Upper lobe of left lung (tissue), 6 donors: ENCODE results near the gene SPTBN1. TPM values are rescaled to one million over a fixed set of nuclear protein-coding genes. Genes with fewer than 3 reads are reported as not detected.

Experiments used
- ATAC-seq, 2 donors: fragments of 200-7000 bp; cut with Tn5 transposase; one replicate each; pipeline ENCODE4 v1.9.1; 2022; ENCODE audit warnings: mild to moderate bottlenecking in 2 of 2, moderate library complexity in 2 of 2; ENCODE audit not compliant: low FRiP score in 2 of 2
- DNase-seq, 2 donors: peaks; one replicate each; pipeline ENCODE4 v3.0.0-alpha.2; 2019 to 2020
- H3K27ac ChIP-seq, 4 donors: fragments of 200-600 bp; sonication (generic); one replicate each; pipeline ENCODE4 v1.5.1; 2016 to 2019
- H3K27me3 ChIP-seq, 4 donors: fragments of 200-600 bp; sonication (generic); one replicate each; pipeline ENCODE4 v1.5.1; 2017 to 2019
- H3K36me3 ChIP-seq, 4 donors: fragments of 200-600 bp; sonication (generic); one replicate each; pipeline ENCODE4 v1.5.1; 2016 to 2019
- H3K4me1 ChIP-seq, 4 donors: fragments of 200-600 bp; sonication (generic); one replicate each; pipeline ENCODE4 v1.5.1; 2018 to 2019
- H3K4me3 ChIP-seq, 4 donors: fragments of 200-600 bp; sonication (generic); one replicate each; pipeline ENCODE4 v1.5.1; 2017 to 2019; ENCODE audit warnings: mild to moderate bottlenecking in 2 of 4, moderate library complexity in 1 of 4
- H3K9me3 ChIP-seq, 4 donors: fragments of 200-600 bp; sonication (generic); one replicate each; pipeline ENCODE4 v1.5.1; 2018 to 2019
- CTCF ChIP-seq, 6 experiments: fragments of 450-650 bp in 4 of 6; fragments of 200-600 bp in 2 of 6; sonication (generic) in 2 of 6; IDR thresholded peaks; one replicate each; pipeline ENCODE4 v1.5.1; 2016 to 2019; ENCODE audit warnings: antibody characterized with exemption in 6 of 6
- EP300 ChIP-seq, 4 donors: sonication (generic); formaldehyde crosslinking; IDR thresholded peaks; one replicate each; pipeline ENCODE4 v1.5.1; 2017; ENCODE audit warnings: antibody characterized with exemption in 4 of 4, control low read depth in 2 of 4
- POLR2A ChIP-seq, 4 donors: fragments of 450-650 bp; IDR thresholded peaks; one replicate each; pipeline ENCODE4 v1.5.1; 2016 to 2017; ENCODE audit warnings: antibody characterized with exemption in 4 of 4, mild to moderate bottlenecking in 2 of 4
- POLR2AphosphoS5 ChIP-seq, 2 donors: sonication (generic); formaldehyde crosslinking; IDR thresholded peaks; one replicate each; pipeline ENCODE4 v1.5.1; 2017; ENCODE audit warnings: antibody characterized with exemption in 2 of 2
- WGBS, 2 donors: methylation state at CpG; one replicate each; pipeline ENCODE4 v1.1.5; 2017 to 2018; 5-methylcytosine and 5-hydroxymethylcytosine counted together
- total RNA-seq, 6 donors: library from RNA; depleted of rRNA in 4 of 6; stranded (reverse); fragments of >200 nt in 4 of 6; gene quantifications; one replicate each; pipeline versions ENCODE4 v1.1.0 to v1.2.1, GENCODE V29; 2016 to 2021
- donor health status: DM: no; HTN: no; CAD: no; lungs with moderate emphysema.
- donor health status: DM: no; HTN: yes; CAD: no; lungs with severe emphysema.

SPTBN1 gene
- total RNA-seq, 6 donors from 2014 or later, result 449 to 911 (median 654) TPM

GRCh38 chr2:54411801-54412354 is 44.2 kb upstream of the SPTBN1 start:
- H3K4me3 ChIP-seq, result no peak overlapping the region
- no peak for TF ChIP-seq CTCF (IDR thresholded peaks at IDR 0.05)
- no peak overlapping the region for H3K27ac ChIP-seq
- ATAC-seq (no peak), DNase-seq (no peak)
- H3K36me3 ChIP-seq, result no peaks in the 10 kb centered on the region
- no peaks in the 10 kb centered on the region for H3K27me3 ChIP-seq
- H3K4me1 ChIP-seq, result peaks cover 16 to 20% (median 17%) of the 10 kb centered on the region in 4 donors
- no peaks in the 10 kb centered on the region for H3K9me3 ChIP-seq
- WGBS, 2 donors, result 88 to 97% methylated on average over 5 of the region's 5 CpGs

- peak; percentile 64 to 88 for ATAC-seq
- peak in 1 of 2 donors; percentile 83 for DNase-seq
Observed at GRCh38 chr2:54416166-54416813, 39.8 kb upstream of the SPTBN1 start.

GRCh38 chr2:54416938-54417337 is 39.2 kb upstream of the SPTBN1 start:
- Histone ChIP-seq H3K27me3 (no peaks in the 10 kb centered on the region), H3K4me3 (no peak overlapping the region), H3K4me1 (peaks cover 31 to 49% (median 39%) of the 10 kb centered on the region in 4 donors), H3K27ac (peak overlapping the region; percentile 80 to 90 (median 82)), H3K9me3 (no peaks in the 10 kb centered on the region), H3K36me3 (no peaks in the 10 kb centered on the region)
- no peak for ATAC-seq
- no peak for DNase-seq
- TF ChIP-seq POLR2AphosphoS5 (IDR thresholded peaks at IDR 0.05), result no peak
- no peak for TF ChIP-seq POLR2A (IDR thresholded peaks at IDR 0.05)
- WGBS, 2 donors, result 63 to 70% methylated on average over 1 of the region's 1 CpG

More at GRCh38 chr2:54416166-54416813, 39.8 kb upstream of the SPTBN1 start:
- Histone ChIP-seq H3K4me1 (peaks cover 31 to 47% (median 38%) of the 10 kb centered on the region in 4 donors), H3K9me3 (no peaks in the 10 kb centered on the region), H3K4me3 (no peak overlapping the region), H3K27me3 (no peaks in the 10 kb centered on the region), H3K27ac (peak overlapping the region; percentile 80 to 90 (median 82)), H3K36me3 (no peaks in the 10 kb centered on the region)
- 34 to 35% methylated on average over 9 of the region's 9 CpGs for WGBS, 2 donors
- TF ChIP-seq EP300 (IDR thresholded peaks at IDR 0.05), result peak in 2 of 4 donors; percentile 50 to 88
- TF ChIP-seq POLR2A (IDR thresholded peaks at IDR 0.05), result peak in 1 of 4 donors; percentile 21
- TF ChIP-seq POLR2AphosphoS5 (IDR thresholded peaks at IDR 0.05), result peak; percentile 54 to 82
- TF ChIP-seq CTCF (IDR thresholded peaks at IDR 0.05), result no peak

GRCh38 chr2:54417577-54417976 is 38.5 kb upstream of the SPTBN1 start:
- peak in 1 of 2 donors; percentile 45 for DNase-seq
- no peak overlapping the region for H3K4me3 ChIP-seq
- H3K27ac ChIP-seq, result peak overlapping the region; percentile 80 to 90 (median 82)
- peaks cover 31 to 49% (median 39%) of the 10 kb centered on the region in 4 donors for H3K4me1 ChIP-seq
- no peaks in the 10 kb centered on the region for H3K36me3 ChIP-seq
- WGBS, 2 donors, result 65 to 81% methylated on average over 2 of the region's 2 CpGs
- no peaks in the 10 kb centered on the region for H3K9me3 ChIP-seq
- no peak for ATAC-seq
- no peaks in the 10 kb centered on the region for H3K27me3 ChIP-seq
- TF ChIP-seq POLR2A (IDR thresholded peaks at IDR 0.05) (no peak), EP300 (IDR thresholded peaks at IDR 0.05) (peak in 2 of 4 donors; percentile 28 to 44)

GRCh38 chr2:54419388-54419787 is 36.7 kb upstream of the SPTBN1 start:
- H3K27ac ChIP-seq, result peak overlapping the region; percentile 53 to 90 (median 82)
- 57 to 61% methylated on average over 4 of the region's 4 CpGs for WGBS, 2 donors
- H3K4me1 ChIP-seq, result peaks cover 32 to 50% (median 42%) of the 10 kb centered on the region in 4 donors
- H3K27me3 ChIP-seq, result no peaks in the 10 kb centered on the region
- ATAC-seq (no peak), DNase-seq (no peak)
- TF ChIP-seq CTCF (IDR thresholded peaks at IDR 0.05) (no peak), POLR2AphosphoS5 (IDR thresholded peaks at IDR 0.05) (no peak), POLR2A (IDR thresholded peaks at IDR 0.05) (no peak), EP300 (IDR thresholded peaks at IDR 0.05) (no peak)
- H3K36me3 ChIP-seq, result no peaks in the 10 kb centered on the region
- H3K4me3 ChIP-seq, result no peak overlapping the region
- no peaks in the 10 kb centered on the region for H3K9me3 ChIP-seq
